Pancreas (tissue), 10 donors: ENCODE data around the gene ELL. TPM values are rescaled to one million over a fixed set of nuclear protein-coding genes. Genes with fewer than 3 reads are reported as not detected.

Experiments
- ATAC-seq, 4 donors: fragments of 200-7000 bp; cut with Tn5 transposase; one replicate each; pipeline versions ENCODE4 v1.8.0 to v1.9.1; 2020; ENCODE audit warnings: mild to moderate bottlenecking in 4 of 4, moderate library complexity in 4 of 4
- DNase-seq, 6 donors: peaks; one replicate each; pipeline ENCODE4 v3.0.0-alpha.2; 2020
- FAIRE-seq: peaks from 2 replicates; lab custom pipeline; 2012; peaks lifted over from hg19 to GRCh38; lab: Jason Lieb, UNC
- H3K27ac ChIP-seq, 4 donors: fragments of 200-600 bp; sonication (generic); 1 replicate in 3 of 4; 2 replicates in 1 of 4; pipeline versions ENCODE4 v1.5.0 to v1.8.0; 2020
- H3K27me3 ChIP-seq, 4 donors: fragments of 200-600 bp; one replicate each; pipeline ENCODE4 v1.8.0; 2021
- H3K36me3 ChIP-seq, 3 donors: fragments of 200-600 bp; sonication (generic) in 1 of 3; one replicate each; pipeline versions ENCODE4 v1.5.0 to v1.8.0; 2020 to 2021
- H3K4me1 ChIP-seq, 3 donors: fragments of 200-600 bp; one replicate each; pipeline ENCODE4 v1.8.0; 2021
- H3K4me3 ChIP-seq, 4 donors: fragments of 200-600 bp; sonication (generic) in 2 of 4; one replicate each; pipeline versions ENCODE4 v1.5.0 to v1.8.0; 2020 to 2021
- H3K9me3 ChIP-seq, 4 donors: fragments of 200-600 bp; one replicate each; pipeline ENCODE4 v1.8.0; 2021
- WGBS, 2 donors: extraction: QIAGEN DNeasy Blood & Tissue Kit; methylation state at CpG; one replicate each; pipeline ENCODE4 v1.1.7; 2013; 5-methylcytosine and 5-hydroxymethylcytosine counted together
- intact Hi-C, 3 donors: fragments of 100-400 bp; cut with DNase I; formaldehyde crosslinking; loops; one replicate each; pipeline versions ENCODE4 v1.11.1 to v1.14.2; 2022
- polyA plus RNA-seq, 2 donors: library from polyadenylated mRNA; stranded (reverse); fragments of 200-250 nt; gene quantifications; one replicate each; pipeline ENCODE4 v1.2.3, GENCODE V29; 2013
- total RNA-seq, 6 donors: library from RNA; stranded (reverse); fragmentation: NEBNext Ultra II Directional in 4 of 6; extraction: Animal tissue kit (Norgen Biotek cat#: 25700) in 4 of 6; gene quantifications; one replicate each; pipeline versions ENCODE4 v1.2.1 to v1.2.4, GENCODE V29; 2021 to 2023
- TF ChIP-seq, protein P1 (sequence below), 4 donors: fragments of 200-600 bp; sonication (generic) in 3 of 4; IDR thresholded peaks; one replicate each; pipeline versions ENCODE4 v1.5.0 to v1.8.0; 2021; ENCODE audit warnings: antibody characterized with exemption in 4 of 4
- donor health status: healthy with polysubstance abuse.
- donor health status: DM: no; HTN: no; CAD: no; lungs with moderate emphysema.
- donor health status: DM: no; HTN: no; CAD: no.
- donor health status: control.
- donor health status: control.
- donor health status: Bipolar disorder and iron deficiency.
- donor health status: DM: yes; HTN: yes; CAD: no.
- donor health status: DM: no; HTN: no; CAD: no.
- donor health status: DM: no; HTN: no; CAD: no.
- donor health status: DM: yes; HTN: yes; CAD: no.

Gene ELL
- total and polyA plus RNA-seq, 8 donors, result 5.8 to 13.4 (median 9.8) TPM

DNA sequence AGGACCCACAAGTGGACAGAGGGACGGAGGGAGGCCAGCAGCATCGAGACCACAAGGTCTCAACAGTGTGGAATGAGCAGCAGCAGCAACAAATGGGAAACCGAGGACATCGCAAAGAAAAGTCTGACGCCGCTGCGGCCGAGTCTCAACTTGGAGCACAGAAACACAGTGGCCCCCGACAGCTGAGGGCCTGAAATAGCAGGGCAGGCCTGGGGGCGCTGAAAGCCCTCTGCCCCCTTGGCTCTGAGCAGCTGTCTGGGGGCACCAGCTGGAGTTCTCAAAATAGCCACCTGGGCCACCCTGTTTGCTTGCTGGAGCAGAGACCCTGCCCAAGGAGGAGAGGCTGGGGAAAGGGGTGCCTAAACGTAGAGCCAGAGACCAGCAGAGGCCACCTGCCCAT is 78.0 kb downstream of the ELL start:
- Histone ChIP-seq H3K27me3 (no peaks in the 10 kb centered on the region), H3K4me3 (no peak overlapping the region), H3K9me3 (no peaks in the 10 kb centered on the region), H3K4me1 (peaks cover 0 to 3% (median 0%) of the 10 kb centered on the region in 3 donors), H3K36me3 (peaks cover 4 to 34% (median 15%) of the 10 kb centered on the region in 3 donors), H3K27ac (no peak overlapping the region)
- intact Hi-C loops, result loop anchor here in 1 of 3 donors (10.0 kb wide), 1 partner anchor 401 kb away; no protein-coding TSS in a partner anchor
- ATAC-seq, result no peak
- TF ChIP-seq, protein P1, sequence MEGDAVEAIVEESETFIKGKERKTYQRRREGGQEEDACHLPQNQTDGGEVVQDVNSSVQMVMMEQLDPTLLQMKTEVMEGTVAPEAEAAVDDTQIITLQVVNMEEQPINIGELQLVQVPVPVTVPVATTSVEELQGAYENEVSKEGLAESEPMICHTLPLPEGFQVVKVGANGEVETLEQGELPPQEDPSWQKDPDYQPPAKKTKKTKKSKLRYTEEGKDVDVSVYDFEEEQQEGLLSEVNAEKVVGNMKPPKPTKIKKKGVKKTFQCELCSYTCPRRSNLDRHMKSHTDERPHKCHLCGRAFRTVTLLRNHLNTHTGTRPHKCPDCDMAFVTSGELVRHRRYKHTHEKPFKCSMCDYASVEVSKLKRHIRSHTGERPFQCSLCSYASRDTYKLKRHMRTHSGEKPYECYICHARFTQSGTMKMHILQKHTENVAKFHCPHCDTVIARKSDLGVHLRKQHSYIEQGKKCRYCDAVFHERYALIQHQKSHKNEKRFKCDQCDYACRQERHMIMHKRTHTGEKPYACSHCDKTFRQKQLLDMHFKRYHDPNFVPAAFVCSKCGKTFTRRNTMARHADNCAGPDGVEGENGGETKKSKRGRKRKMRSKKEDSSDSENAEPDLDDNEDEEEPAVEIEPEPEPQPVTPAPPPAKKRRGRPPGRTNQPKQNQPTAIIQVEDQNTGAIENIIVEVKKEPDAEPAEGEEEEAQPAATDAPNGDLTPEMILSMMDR (IDR thresholded peaks at IDR 0.05), result no peak
- no peak for DNase-seq
- FAIRE-seq, result no peak
- WGBS, 2 donors, result 90 to 91% methylated on average over 11 of the region's 11 CpGs

- Histone ChIP-seq H3K4me1 (peaks cover 0 to 7% (median 0%) of the 10 kb centered on the region in 3 donors), H3K27ac (no peak overlapping the region), H3K4me3 (no peak overlapping the region), H3K27me3 (no peaks in the 10 kb centered on the region), H3K36me3 (peaks cover 4 to 33% (median 15%) of the 10 kb centered on the region in 3 donors), H3K9me3 (no peaks in the 10 kb centered on the region)
- no peak for FAIRE-seq
- no peak for DNase-seq
- no peak for ATAC-seq
- intact Hi-C loops, result loop anchor here in 1 of 3 donors (10.0 kb wide), 1 partner anchor 401 kb away; no protein-coding TSS in a partner anchor
- 95 to 97% methylated on average over 6 of the region's 6 CpGs for WGBS, 2 donors
- TF ChIP-seq, protein P1 (IDR thresholded peaks at IDR 0.05), result no peak
Observed at GRCh38 chr19:18443406-18443805, 78.5 kb downstream of the ELL start.

GRCh38 chr19:18442941-18443340 is 78.9 kb downstream of the ELL start:
- Histone ChIP-seq H3K36me3 (peaks cover 4 to 33% (median 15%) of the 10 kb centered on the region in 3 donors), H3K9me3 (no peaks in the 10 kb centered on the region), H3K27me3 (no peaks in the 10 kb centered on the region), H3K27ac (no peak overlapping the region), H3K4me3 (no peak overlapping the region), H3K4me1 (peaks cover 0 to 11% (median 0%) of the 10 kb centered on the region in 3 donors)
- no peak for FAIRE-seq
- intact Hi-C loops, result loop anchor here in 1 of 3 donors (10.0 kb wide), 1 partner anchor 402 kb away; no protein-coding TSS in a partner anchor
- 86 to 88% methylated on average over 12 of the region's 12 CpGs for WGBS, 2 donors
- no peak for DNase-seq
- ATAC-seq, result no peak
- TF ChIP-seq, protein P1 (IDR thresholded peaks at IDR 0.05), result no peak

- Histone ChIP-seq H3K36me3 (peaks cover 4 to 32% (median 15%) of the 10 kb centered on the region in 3 donors), H3K27me3 (no peaks in the 10 kb centered on the region), H3K4me1 (peaks cover 0 to 11% (median 0%) of the 10 kb centered on the region in 3 donors), H3K4me3 (no peak overlapping the region), H3K9me3 (no peaks in the 10 kb centered on the region), H3K27ac (no peak overlapping the region)
- FAIRE-seq, result no peak
- TF ChIP-seq, protein P1 (IDR thresholded peaks at IDR 0.05), result no peak
- intact Hi-C loops, result loop anchor here in 1 of 3 donors (10.0 kb wide), 1 partner anchor 403 kb away; no protein-coding TSS in a partner anchor
- 74 to 82% methylated on average over 5 of the region's 5 CpGs for WGBS, 2 donors
- no peak for ATAC-seq
- DNase-seq, result no peak
Observed at GRCh38 chr19:18441804-18442788, 79.8 kb downstream of the ELL start.
